Right lobe of liver (tissue), 4 donors: Measurements from ENCODE around the gene RNF145.

Source experiments
- POLR2A ChIP-seq: fragments of 450-650 bp; IDR thresholded peaks from one replicate; pipeline ENCODE4 v1.6.1; 2017; ENCODE audit warnings: antibody characterized with exemption, mild to moderate bottlenecking
- TF ChIP-seq, protein P1 (sequence below), 4 donors: fragments of 200-600 bp in 3 of 4; fragments of 450-650 bp in 1 of 4; IDR thresholded peaks; one replicate each; pipeline versions ENCODE4 v1.5.1 to v1.8.0; 2016 to 2022; ENCODE audit warnings: antibody characterized with exemption in 4 of 4, mild to moderate bottlenecking in 2 of 4
- donor health status: DM: no; HTN: no; CAD: no.
- donor health status: DM: no; HTN: no; CAD: no.
- donor health status: DM: no; HTN: yes; CAD: no.

DNA sequence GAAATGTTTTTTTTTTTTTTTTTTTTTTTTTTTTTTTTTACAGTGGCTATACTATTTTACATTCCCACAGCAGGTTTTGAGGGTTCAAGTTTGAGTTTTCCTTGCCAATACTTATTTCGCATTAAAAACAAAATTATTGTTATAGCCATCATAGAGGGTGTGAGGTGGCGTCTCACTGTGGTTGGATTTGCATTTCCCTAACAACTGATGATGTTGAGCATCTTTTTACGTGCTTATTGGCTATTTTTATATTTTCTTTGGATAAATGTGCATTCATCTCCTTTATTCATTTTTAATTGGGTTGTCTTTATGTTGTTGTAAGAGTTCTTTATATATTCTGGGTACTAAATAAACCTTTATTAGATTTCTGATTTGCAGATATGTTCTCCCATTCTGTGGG is 34.8 kb upstream of the RNF145 start:
- TF ChIP-seq, protein P1, sequence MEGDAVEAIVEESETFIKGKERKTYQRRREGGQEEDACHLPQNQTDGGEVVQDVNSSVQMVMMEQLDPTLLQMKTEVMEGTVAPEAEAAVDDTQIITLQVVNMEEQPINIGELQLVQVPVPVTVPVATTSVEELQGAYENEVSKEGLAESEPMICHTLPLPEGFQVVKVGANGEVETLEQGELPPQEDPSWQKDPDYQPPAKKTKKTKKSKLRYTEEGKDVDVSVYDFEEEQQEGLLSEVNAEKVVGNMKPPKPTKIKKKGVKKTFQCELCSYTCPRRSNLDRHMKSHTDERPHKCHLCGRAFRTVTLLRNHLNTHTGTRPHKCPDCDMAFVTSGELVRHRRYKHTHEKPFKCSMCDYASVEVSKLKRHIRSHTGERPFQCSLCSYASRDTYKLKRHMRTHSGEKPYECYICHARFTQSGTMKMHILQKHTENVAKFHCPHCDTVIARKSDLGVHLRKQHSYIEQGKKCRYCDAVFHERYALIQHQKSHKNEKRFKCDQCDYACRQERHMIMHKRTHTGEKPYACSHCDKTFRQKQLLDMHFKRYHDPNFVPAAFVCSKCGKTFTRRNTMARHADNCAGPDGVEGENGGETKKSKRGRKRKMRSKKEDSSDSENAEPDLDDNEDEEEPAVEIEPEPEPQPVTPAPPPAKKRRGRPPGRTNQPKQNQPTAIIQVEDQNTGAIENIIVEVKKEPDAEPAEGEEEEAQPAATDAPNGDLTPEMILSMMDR (IDR thresholded peaks at IDR 0.05), result no peak
- TF ChIP-seq POLR2A, result no peak
